K562 (cell line): ENCODE data around the gene MALSU1. TPM values are rescaled to one million over a fixed set of nuclear protein-coding genes. Genes with fewer than 3 reads are reported as not detected.
A peak's percentile ranks its signal among the peaks of the same experiment; 100 is the strongest.

Experiments
- ATAC-seq: fragments of 200-7000 bp; cut with Tn5 transposase; 3 replicates; pipeline ENCODE4 v1.9.1; 2020; ENCODE audit warnings: moderate library complexity
- Bru-seq: library from RNA; stranded (reverse); fragments of 400-500 nt; gene quantifications from one replicate; lab custom pipeline; 2021; lab: Mats Ljungman, UMichigan
- BruChase-seq, 2 experiments: library from RNA; stranded (reverse); fragments of 400-500 nt; gene quantifications; one replicate each; lab custom pipeline; 2021; lab: Mats Ljungman, UMichigan
- BruUV-seq: library from RNA; stranded (reverse); fragments of 400-500 nt; replicated peaks from 2 replicates; lab custom pipeline; 2021; lab: Mats Ljungman, UMichigan
- CTCF ChIA-PET: fragments of 300-600 bp; formaldehyde crosslinking; extraction: SDS; loops from one replicate; lab custom pipeline; 2021; ENCODE audit warnings: low intra/inter-chr PET ratio; lab: Yijun Ruan, JAX
- POLR2A ChIA-PET: fragments of 300-600, 350-650 bp; sonication (Branson Sonifier 250); formaldehyde crosslinking; extraction: SDS; loops from one replicate; lab custom pipeline; 2021; ENCODE audit warnings: antibody characterized with exemption, inconsistent platforms; lab: Yijun Ruan, JAX
- DNase-seq, 4 experiments: peaks; one replicate each; pipeline versions ENCODE4 v3.0.0 to v3.0.0-alpha.2; 2011 to 2018; ENCODE audit warnings: low spot score in 3 of 4, mixed read lengths in 3 of 4; ENCODE audit errors: extremely low read depth in 1 of 4
- FAIRE-seq: peaks from 2 replicates; lab custom pipeline; 2011; peaks lifted over from hg19 to GRCh38; lab: Jason Lieb, UNC
- H2AFZ ChIP-seq: 2 replicates; pipeline ENCODE4 v1.6.0; 2011; ENCODE audit warnings: low read depth, low read length, control low read depth, inconsistent platforms
- H3K27ac ChIP-seq: fragments of 200-600 bp; 3 replicates; pipeline ENCODE4 v1.8.0; 2011; ENCODE audit warnings: low read depth, mild to moderate bottlenecking, control low read depth, inconsistent platforms, low read length, moderate library complexity, mixed read lengths; ENCODE audit errors: extremely low read depth
- H3K27me3 ChIP-seq, 2 experiments: fragments of 300-600 bp in 1 of 2; 2 replicates in 1 of 2; 3 replicates in 1 of 2; pipeline versions ENCODE4 v1.6.0 to v1.8.0; 2011; ENCODE audit warnings: inconsistent platforms in 2 of 2, low read length in 2 of 2, mild to moderate bottlenecking in 1 of 2, mixed read lengths in 1 of 2, moderate library complexity in 1 of 2; ENCODE audit not compliant: control insufficient read depth in 2 of 2, insufficient read depth in 2 of 2
- H3K36me3 ChIP-seq: fragments of 300-600 bp; 3 replicates; pipeline ENCODE4 v1.8.0; 2011; ENCODE audit warnings: mild to moderate bottlenecking, low read length, inconsistent platforms; ENCODE audit not compliant: control insufficient read depth, insufficient read depth
- H3K4me1 ChIP-seq, 2 experiments: fragments of 200-600 bp in 1 of 2; replicated peaks in 1 of 2; 2 replicates in 1 of 2; 3 replicates in 1 of 2; pipeline versions ENCODE4 v1.5.1 to v1.8.0; 2011; ENCODE audit warnings: inconsistent platforms in 2 of 2, low read length in 2 of 2, mild to moderate bottlenecking in 1 of 2, mixed read lengths in 1 of 2, moderate library complexity in 1 of 2; ENCODE audit not compliant: control insufficient read depth in 2 of 2, insufficient read depth in 2 of 2
- H3K4me2 ChIP-seq: 2 replicates; pipeline ENCODE4 v1.6.1; 2011; ENCODE audit warnings: low read length, control low read depth, inconsistent platforms, mixed read lengths; ENCODE audit not compliant: insufficient read depth
- H3K4me3 ChIP-seq: fragments of 200-600 bp; sonication (generic), shearing (Covaris generic); 2 replicates; pipeline ENCODE4 v1.5.1; 2016; ENCODE audit warnings: control low read depth, inconsistent platforms
- H3K79me2 ChIP-seq: fragments of 200-600 bp; 3 replicates; pipeline ENCODE4 v1.8.0; 2011; ENCODE audit warnings: low read length, inconsistent platforms; ENCODE audit not compliant: control insufficient read depth, insufficient read depth
- H3K9ac ChIP-seq, 2 experiments: 2 replicates each; pipeline versions ENCODE4 v1.6.0 to v1.6.1; 2011; ENCODE audit warnings: low read depth in 2 of 2, low read length in 2 of 2, control low read depth in 1 of 2, inconsistent platforms in 1 of 2, mild to moderate bottlenecking in 1 of 2, mixed read lengths in 1 of 2; ENCODE audit not compliant: insufficient read depth in 1 of 2
- H3K9me1 ChIP-seq: one replicate; pipeline ENCODE4 v1.6.0; 2011; ENCODE audit warnings: inconsistent platforms, mild to moderate bottlenecking, low read length, moderate library complexity; ENCODE audit not compliant: control insufficient read depth, insufficient read depth
- H3K9me3 ChIP-seq: replicated peaks from 2 replicates; pipeline ENCODE4 v1.5.1; 2011; ENCODE audit warnings: low read depth, low read length, inconsistent platforms; ENCODE audit not compliant: control insufficient read depth, insufficient read depth
- H4K20me1 ChIP-seq: replicated peaks from 2 replicates; pipeline ENCODE4 v1.6.1; 2011; ENCODE audit warnings: low read length, inconsistent platforms, mixed read lengths; ENCODE audit not compliant: control insufficient read depth, insufficient read depth
- CBX8 ChIP-seq: fragments of 200-600 bp; sonication (generic); IDR thresholded peaks from 2 replicates; pipeline ENCODE4 v1.6.1; 2012; ENCODE audit warnings: borderline replicate concordance, mixed run types, low read depth, mild to moderate bottlenecking, moderate library complexity, mixed read lengths, low read length, control low read depth, inconsistent platforms; ENCODE audit not compliant: poor library complexity, severe bottlenecking; ENCODE audit errors: extremely low read depth
- DNMT1 ChIP-seq: fragments of 450-650 bp; IDR thresholded peaks from 2 replicates; pipeline ENCODE4 v1.6.1; 2016; ENCODE audit warnings: antibody characterized with exemption, mild to moderate bottlenecking
- ESRRA ChIP-seq: fragments of 450-650 bp; IDR thresholded peaks from 2 replicates; pipeline ENCODE4 v1.6.1; 2014; ENCODE audit warnings: low read depth, mild to moderate bottlenecking, moderate library complexity, borderline replicate concordance
- FOXK2 ChIP-seq, 2 experiments: fragments of 450-650 bp; IDR thresholded peaks in 1 of 2; conservative IDR thresholded peaks in 1 of 2; 2 replicates each; pipeline ENCODE4 v1.6.1; 2016; ENCODE audit warnings: low read depth in 2 of 2, mild to moderate bottlenecking in 1 of 2
- GABPA ChIP-seq: fragments of 200-800 bp; sonication (Bioruptor generic); conservative IDR thresholded peaks from 2 replicates; pipeline ENCODE4 v1.6.1; 2016; ENCODE audit warnings: low read depth, missing genetic modification characterization, missing compliant biosample characterization
- MYC ChIP-seq, 2 experiments: fragments of 250-450 bp in 1 of 2; sonication (Bioruptor Pico) in 1 of 2; IDR thresholded peaks; 2 replicates each; pipeline versions ENCODE4 v1.5.1 to v1.6.1; 2012 to 2021; ENCODE audit warnings: low read depth in 2 of 2, borderline replicate concordance in 1 of 2, improper control_type of control experiment in 1 of 2, low read length in 1 of 2, mild to moderate bottlenecking in 1 of 2, moderate library complexity in 1 of 2
- SP1 ChIP-seq: sonication (generic); formaldehyde crosslinking; IDR thresholded peaks from 2 replicates; pipeline ENCODE4 v1.8.1; 2022; ENCODE audit warnings: mild to moderate bottlenecking, missing genetic modification reagents
- ZNF124 ChIP-seq: sonication (generic); formaldehyde crosslinking; IDR thresholded peaks from 2 replicates; pipeline ENCODE4 v1.8.1; 2022; ENCODE audit warnings: missing genetic modification reagents
- WGBS: fragments of 100-300 bp; shearing (Covaris generic); methylation state at CpG from one replicate; pipeline ENCODE4 v1.1.6; 2016; ENCODE audit warnings: low coverage, mixed read lengths; ENCODE audit not compliant: insufficient coverage; ENCODE audit errors: missing lambda C conversion rate; 5-methylcytosine and 5-hydroxymethylcytosine counted together
- in situ Hi-C: fragments of 300-500 bp; cut with MboI; formaldehyde crosslinking; loops from 4 replicates; pipeline ENCODE4 v1.15.0; 2018; ENCODE audit warnings: inconsistent platforms, mixed read lengths
- intact Hi-C: fragments of 100-400 bp; cut with micrococcal nuclease; formaldehyde crosslinking; loops from 2 replicates; pipeline ENCODE4 v1.14.2; 2022
- long read RNA-seq, 3 experiments: library from polyadenylated mRNA in 2 of 3; library from RNA in 1 of 3; unstranded in 2 of 3; stranded (forward) in 1 of 3; transcript quantifications; one replicate each; pipeline ENCODE4 v2.0.0, GENCODE V29; 2019 to 2022
- polyA minus RNA-seq, 3 experiments: library from RNA; depleted of rRNA, polyadenylated mRNA; stranded (reverse); fragments of >200 nt; gene quantifications; 2 replicates each; pipeline ENCODE4 v1.2.3, GENCODE V29; 2011
- polyA plus RNA-seq, 8 experiments: library from polyadenylated mRNA; depleted of rRNA in 4 of 8; stranded (reverse) in 5 of 8; unstranded in 3 of 8; fragments of >200 nt; fragmentation: Nextera tagmentation in 2 of 8; fragmentation: Illumina TruSeq in 1 of 8; extraction: Ambion mirVana in 2 of 8; extraction: Trizol in 1 of 8; gene quantifications; 2 replicates each; pipeline versions ENCODE4 v1.2.1 to v1.2.3, GENCODE V29; 2011 to 2014; ENCODE audit warnings: inconsistent platforms in 1 of 8, missing spikeins in 1 of 8
- total RNA-seq, 7 experiments: library from RNA; depleted of rRNA in 6 of 7; stranded (reverse); fragments of >200 nt in 6 of 7; fragmentation: Illumina TruSeq in 2 of 7; extraction: Trizol in 2 of 7; gene quantifications; 2 replicates each; pipeline versions ENCODE4 v1.2.1 to v1.2.3, GENCODE V29; 2011 to 2021; ENCODE audit warnings: low replicate concordance in 1 of 7
- TF ChIP-seq, protein P1 (sequence below): fragments of 250-450 bp; sonication (Bioruptor Pico); IDR thresholded peaks from 2 replicates; pipeline ENCODE4 v1.5.0; 2021; ENCODE audit warnings: mild to moderate bottlenecking, moderate library complexity

MALSU1 gene
- 28.7 and 47.3 TPM in 2 replicates for total RNA-seq (2011; cell fraction: chromatin; rRNA removed; ENCODE audit: low replicate concordance)
- 20.0 and 22.1 TPM in 2 replicates for total RNA-seq (2011; cell fraction: nucleolus; rRNA removed)
- 22.9 and 23.3 TPM in 2 replicates for total RNA-seq (2011; cell fraction: nucleoplasm; rRNA removed)
- total RNA-seq (2014; rRNA removed) (221 and 308 TPM in 2 replicates), total RNA-seq (2014; rRNA removed; fragmentation: Illumina TruSeq; extraction: Trizol) (81.2 and 83.4 TPM in 2 replicates), total RNA-seq (2015; rRNA removed; fragmentation: Illumina TruSeq; extraction: Trizol) (76.8 and 80.0 TPM in 2 replicates), total RNA-seq (2021) (100 and 101 TPM in 2 replicates), polyA plus RNA-seq (2011; rRNA removed) (70.6 and 93.3 TPM in 2 replicates), polyA plus RNA-seq (2014; fragmentation: Illumina TruSeq; extraction: Trizol) (48.2 and 82.9 TPM in 2 replicates), polyA plus RNA-seq (2014; fragmentation: Nextera tagmentation; extraction: Ambion mirVana) (10 to 100 TPM; 12.3 to 14.4 TPM), polyA plus RNA-seq (2014; rRNA removed) (141 and 180 TPM in 2 replicates), polyA minus RNA-seq (2011; rRNA and poly(A)+ RNA removed) (82.0 and 88.4 TPM in 2 replicates), Bru-seq, nascent RNA (percentile 91 among the genes with signal in this experiment), BruChase-seq, experiment 1, labeled RNA remaining after a 2-hour chase (percentile 93 among the genes with signal in this experiment), BruChase-seq, experiment 2, labeled RNA remaining after a 6-hour chase (percentile 95 among the genes with signal in this experiment)
- polyA plus RNA-seq (2011; cell fraction: cytosol; rRNA removed): 72.5 and 84.7 TPM in 2 replicates
- 37.3 and 38.5 TPM in 2 replicates for polyA plus RNA-seq (2011; cell fraction: nucleus; rRNA removed)
- polyA plus RNA-seq (2012): 38.9 and 109 TPM in 2 replicates
- 42.1 and 47.6 TPM in 2 replicates for polyA minus RNA-seq (2011; cell fraction: cytosol; rRNA and poly(A)+ RNA removed)
- 24.0 and 39.0 TPM in 2 replicates for polyA minus RNA-seq (2011; cell fraction: nucleus; rRNA and poly(A)+ RNA removed)
- long read RNA-seq, experiment 1, transcript MALSU1-202 (4 exons, 3,044 nt): major isoform, 112 of 119 reads
- long read RNA-seq, experiment 1, partial matches to known transcripts: 2 of 119 reads
- long read RNA-seq, experiment 1, other reads (novel, unspliced or antisense): 3 of 119 reads
- long read RNA-seq, experiment 2, transcript MALSU1-202 (4 exons, 3,044 nt): major isoform, 87 of 93 reads
- long read RNA-seq, experiment 2, partial matches to known transcripts: 1 of 93 reads
- long read RNA-seq, experiment 2, other reads (novel, unspliced or antisense): 4 of 93 reads
- long read RNA-seq, experiment 3, transcript MALSU1-202 (4 exons, 3,044 nt): major isoform, 104 of 106 reads
- long read RNA-seq, experiment 3, partial matches to known transcripts: 0 of 106 reads
- long read RNA-seq, experiment 3, other reads (novel, unspliced or antisense): 2 of 106 reads

- CTCF ChIA-PET: no interaction called here
- H3K79me2 ChIP-seq: peaks cover 43% of the 10 kb centered on the region
- H3K9me3 ChIP-seq: no peaks in the 10 kb centered on the region
- BruUV-seq: TSS peak; percentile 99
- peak within 1 kb of the TSS; percentile 99 for H3K4me2 ChIP-seq
- H3K27me3 ChIP-seq: no peaks in the 10 kb centered on the region
- peak within 1 kb of the TSS; percentile 93 for H2AFZ ChIP-seq
- H3K9ac ChIP-seq: peak within 1 kb of the TSS; percentile 80 to 99
- in situ Hi-C loops (no loop called here), intact Hi-C loops (loop anchor here (5.0 kb wide), 1 partner anchor 173 kb away; the partner anchor contains the start of gene IGF2BP3)
- no peaks in the 10 kb centered on the region for H3K9me1 ChIP-seq
- peaks cover 28% of the 10 kb centered on the region for H3K36me3 ChIP-seq
- WGBS: 5% methylated on average over 43 of the region's 59 CpGs
- no peaks in the 10 kb centered on the region; the same call in 1 of the 2 replicates for H4K20me1 ChIP-seq
- peak; percentile 94 to 99 (median 95) for DNase-seq
- peak; percentile 94 for FAIRE-seq
- H3K4me3 ChIP-seq: peak within 1 kb of the TSS; percentile 81
- peak; percentile 99 for ATAC-seq
- POLR2A ChIA-PET: interaction anchor here (0.5 to 2.1 kb wide), 7 partner anchors 15 to 298 kb away, joined by 3 to 7 read pairs (median 4); partner anchors contain the start of genes CCDC126 and IGF2BP3
- peak within 1 kb of the TSS; percentile 62 for H3K27ac ChIP-seq
- H3K4me1 ChIP-seq: peaks cover 0 to 13% of the 10 kb centered on the region in 2 experiments; a peak in 4 of 5 replicates
- TF ChIP-seq GABPA (tag): peak; percentile 96
- TF ChIP-seq SP1 (CRISPR knock-in tag): peak; percentile 81; the same call in 1 of the 2 replicates
- TF ChIP-seq, protein P1, sequence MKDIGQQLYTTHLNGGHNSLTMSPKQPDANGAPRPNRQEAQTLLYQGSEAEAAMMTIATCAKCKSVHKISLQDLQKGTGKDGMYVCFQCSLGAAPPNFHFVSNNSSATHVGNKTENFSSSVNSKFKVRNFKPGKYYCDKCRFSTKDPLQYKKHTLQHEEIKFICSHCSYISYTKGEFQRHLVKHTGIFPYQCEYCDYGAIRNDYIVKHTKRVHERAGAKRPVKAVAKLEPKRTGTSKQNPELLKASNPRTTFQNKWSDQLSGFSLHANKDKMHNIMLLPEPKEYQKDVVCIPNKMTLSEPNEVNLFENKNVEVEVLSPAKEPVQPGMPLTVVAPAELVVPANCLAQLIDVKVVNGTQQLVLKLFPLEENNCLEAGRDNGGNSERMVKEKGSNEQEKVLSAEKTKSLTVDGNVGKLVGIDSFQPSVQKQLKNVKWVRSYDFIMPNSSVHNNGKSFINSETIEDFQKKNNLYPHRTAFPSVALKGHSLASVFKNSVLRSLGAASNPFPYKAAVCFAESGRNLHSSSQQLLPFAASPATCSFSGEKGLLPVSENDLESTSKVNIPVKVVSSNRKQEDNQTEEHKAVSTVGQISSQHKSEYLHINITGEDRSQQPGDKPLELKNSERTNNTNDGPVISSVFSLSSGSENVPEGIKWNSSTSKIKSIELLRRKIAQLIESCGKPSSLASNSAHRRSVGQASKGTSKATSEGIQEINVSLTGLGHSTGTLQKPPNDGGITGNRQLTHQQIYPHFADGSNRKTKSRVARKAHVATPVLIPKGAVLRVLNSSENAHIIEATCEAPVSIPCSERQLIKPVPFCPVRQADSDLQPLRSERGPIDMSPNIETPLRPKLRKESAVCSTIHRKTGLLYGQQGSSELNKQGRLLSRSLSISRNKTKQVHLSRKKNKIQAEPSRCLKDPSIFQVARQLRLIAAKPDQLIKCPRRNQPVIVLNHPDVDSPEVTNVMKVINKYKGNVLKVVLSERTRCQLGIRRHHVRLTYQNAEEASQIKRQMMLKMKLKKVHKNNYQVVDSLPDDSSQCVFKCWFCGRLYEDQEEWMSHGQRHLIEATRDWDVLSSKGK (CRISPR knock-in tag): no peak
- TF ChIP-seq ZNF124 (CRISPR knock-in tag): no peak
- TF ChIP-seq ESRRA: peak; percentile 66
- peak; percentile 71 to 77; a peak in 3 of 4 replicates for TF ChIP-seq FOXK2 (conservative IDR thresholded peaks at IDR 0.05 in 1 of 2, IDR thresholded peaks at IDR 0.05 in 1 of 2; ENCODE audit: low read depth in 2 of 2)
- TF ChIP-seq MYC (IDR thresholded peaks at IDR 0.05; ENCODE audit: low read depth, low read length): peak; percentile 88
- TF ChIP-seq MYC (CRISPR knock-in tag; IDR thresholded peaks at IDR 0.05; ENCODE audit: borderline replicate concordance, low read depth): no peak; the same call in 1 of the 2 replicates
- no peak for TF ChIP-seq CBX8
- TF ChIP-seq DNMT1: no peak
These were observed at the start of gene MALSU1 for GRCh38 chr7:23298885-23299769. Gene MALSU1, plus strand, starts transcription at chr7:23299339. Its CDS starts 14 bp downstream, at chr7:23299353.
